ENCODE data around the gene NEURL2. TPM values are rescaled to one million over a fixed set of nuclear protein-coding genes. Genes with fewer than 3 reads are reported as not detected.
"Not testable (repeated sequence)": the region's sequence is repeated elsewhere in the genome, so short reads cannot be mapped to it uniquely, and the experiment has no call there.

Gene NEURL2
- total RNA-seq, 1 donor from 2014 or later: 13.0 TPM

GRCh38 chr20:45909817-45910669, 19.0 kb upstream of the NEURL2 start:
- Histone ChIP-seq H3K36me3 (ENCODE audit: control insufficient read depth in 3 of 3, insufficient read depth in 3 of 3, low read length in 3 of 3) (peaks cover 0 to 3% (median 0%) of the 10 kb centered on the region in 3 donors), H3K9ac (ENCODE audit: low read depth in 1 of 3, low read length in 3 of 3) (no peak overlapping the region), H3K27ac (ENCODE audit: low read depth, low read length) (peak overlapping the region; percentile 18), H3K9me3 (ENCODE audit: control insufficient read depth in 3 of 3, low read length in 3 of 3) (no peaks in the 10 kb centered on the region), H3K27me3 (ENCODE audit: control insufficient read depth in 3 of 3, insufficient read depth in 3 of 3, low read length in 3 of 3) (peaks cover 0 to 15% (median 4%) of the 10 kb centered on the region in 3 donors), H3K4me3 (ENCODE audit: low read length in 3 of 3) (peak overlapping the region in 1 of 3 donors; percentile 49), H3K4me1 (ENCODE audit: control insufficient read depth in 3 of 3, insufficient read depth in 3 of 3, low read length in 3 of 3) (peaks cover 12 to 16% (median 15%) of the 10 kb centered on the region in 3 donors)

GRCh38 chr20:45909336-45909808, 18.4 kb upstream of the NEURL2 start:
- H3K4me1 ChIP-seq (ENCODE audit: control insufficient read depth in 3 of 3, insufficient read depth in 3 of 3, low read length in 3 of 3): peaks cover 12 to 16% (median 15%) of the 10 kb centered on the region in 3 donors
- H3K9ac ChIP-seq (ENCODE audit: low read depth in 1 of 3, low read length in 3 of 3): no peak overlapping the region
- H3K9me3 ChIP-seq (ENCODE audit: control insufficient read depth in 3 of 3, low read length in 3 of 3): no peaks in the 10 kb centered on the region
- H3K27ac ChIP-seq (ENCODE audit: low read depth, low read length): no peak overlapping the region
- peaks cover 0 to 7% (median 3%) of the 10 kb centered on the region in 3 donors for H3K36me3 ChIP-seq (ENCODE audit: control insufficient read depth in 3 of 3, insufficient read depth in 3 of 3, low read length in 3 of 3)
- H3K27me3 ChIP-seq (ENCODE audit: control insufficient read depth in 3 of 3, insufficient read depth in 3 of 3, low read length in 3 of 3): peaks cover 0 to 15% (median 4%) of the 10 kb centered on the region in 3 donors
- H3K4me3 ChIP-seq (ENCODE audit: low read length in 3 of 3): no peak overlapping the region

- Histone ChIP-seq H3K4me1 (ENCODE audit: control insufficient read depth in 3 of 3, insufficient read depth in 3 of 3, low read length in 3 of 3) (peaks cover 12 to 16% (median 15%) of the 10 kb centered on the region in 3 donors), H3K4me3 (ENCODE audit: low read length in 3 of 3) (no peak overlapping the region), H3K9ac (ENCODE audit: low read depth in 1 of 3, low read length in 3 of 3) (no peak overlapping the region), H3K9me3 (ENCODE audit: control insufficient read depth in 3 of 3, low read length in 3 of 3) (no peaks in the 10 kb centered on the region), H3K36me3 (ENCODE audit: control insufficient read depth in 3 of 3, insufficient read depth in 3 of 3, low read length in 3 of 3) (peaks cover 0 to 7% (median 3%) of the 10 kb centered on the region in 3 donors), H3K27me3 (ENCODE audit: control insufficient read depth in 3 of 3, insufficient read depth in 3 of 3, low read length in 3 of 3) (peaks cover 0 to 15% (median 4%) of the 10 kb centered on the region in 3 donors), H3K27ac (ENCODE audit: low read depth, low read length) (no peak overlapping the region)
These were observed 17.1 kb upstream of the NEURL2 start for GRCh38 chr20:45908084-45908483.

- H3K4me1 ChIP-seq (ENCODE audit: control insufficient read depth in 3 of 3, insufficient read depth in 3 of 3, low read length in 3 of 3): peaks cover 10 to 14% (median 13%) of the 10 kb centered on the region in 3 donors
- H3K36me3 ChIP-seq (ENCODE audit: control insufficient read depth in 3 of 3, insufficient read depth in 3 of 3, low read length in 3 of 3): peaks cover 0 to 7% (median 3%) of the 10 kb centered on the region in 3 donors
- peaks cover 0 to 12% (median 4%) of the 10 kb centered on the region in 3 donors for H3K27me3 ChIP-seq (ENCODE audit: control insufficient read depth in 3 of 3, insufficient read depth in 3 of 3, low read length in 3 of 3)
- no peaks in the 10 kb centered on the region for H3K9me3 ChIP-seq (ENCODE audit: control insufficient read depth in 3 of 3, low read length in 3 of 3)
- H3K4me3 ChIP-seq (ENCODE audit: low read length in 3 of 3): no peak overlapping the region
- no peak overlapping the region for H3K27ac ChIP-seq (ENCODE audit: low read depth, low read length)
- no peak overlapping the region for H3K9ac ChIP-seq (ENCODE audit: low read depth in 1 of 3, low read length in 3 of 3)
These were observed 16.4 kb upstream of the NEURL2 start for GRCh38 chr20:45907219-45907948.

GRCh38 chr20:45905505-45906079, 14.6 kb upstream of the NEURL2 start:
- no peaks in the 10 kb centered on the region for H3K27me3 ChIP-seq (ENCODE audit: control insufficient read depth in 3 of 3, insufficient read depth in 3 of 3, low read length in 3 of 3)
- H3K4me1 ChIP-seq (ENCODE audit: control insufficient read depth in 3 of 3, insufficient read depth in 3 of 3, low read length in 3 of 3): peaks cover 0 to 2% (median 0%) of the 10 kb centered on the region in 3 donors
- H3K9me3 ChIP-seq (ENCODE audit: control insufficient read depth in 3 of 3, low read length in 3 of 3): no peaks in the 10 kb centered on the region
- peaks cover 0 to 7% (median 3%) of the 10 kb centered on the region in 3 donors for H3K36me3 ChIP-seq (ENCODE audit: control insufficient read depth in 3 of 3, insufficient read depth in 3 of 3, low read length in 3 of 3)
- no peak overlapping the region for H3K9ac ChIP-seq (ENCODE audit: low read depth in 1 of 3, low read length in 3 of 3)
- H3K4me3 ChIP-seq (ENCODE audit: low read length in 3 of 3): no peak overlapping the region
- H3K27ac ChIP-seq (ENCODE audit: low read depth, low read length): no peak overlapping the region

GRCh38 chr20:45904583-45905504, 13.8 kb upstream of the NEURL2 start:
- Histone ChIP-seq H3K27ac (ENCODE audit: low read depth, low read length) (no peak overlapping the region), H3K36me3 (ENCODE audit: control insufficient read depth in 3 of 3, insufficient read depth in 3 of 3, low read length in 3 of 3) (peaks cover 0 to 7% (median 3%) of the 10 kb centered on the region in 3 donors), H3K4me1 (ENCODE audit: control insufficient read depth in 3 of 3, insufficient read depth in 3 of 3, low read length in 3 of 3) (peaks cover 0 to 2% (median 0%) of the 10 kb centered on the region in 3 donors), H3K9ac (ENCODE audit: low read depth in 1 of 3, low read length in 3 of 3) (no peak overlapping the region), H3K27me3 (ENCODE audit: control insufficient read depth in 3 of 3, insufficient read depth in 3 of 3, low read length in 3 of 3) (no peaks in the 10 kb centered on the region), H3K4me3 (ENCODE audit: low read length in 3 of 3) (no peak overlapping the region), H3K9me3 (ENCODE audit: control insufficient read depth in 3 of 3, low read length in 3 of 3) (no peaks in the 10 kb centered on the region)

- Histone ChIP-seq H3K27ac (ENCODE audit: low read depth, low read length) (no peak overlapping the region), H3K9ac (ENCODE audit: low read depth in 1 of 3, low read length in 3 of 3) (no peak overlapping the region), H3K36me3 (ENCODE audit: control insufficient read depth in 3 of 3, insufficient read depth in 3 of 3, low read length in 3 of 3) (peaks cover 20 to 26% (median 22%) of the 10 kb centered on the region in 3 donors), H3K4me1 (ENCODE audit: control insufficient read depth in 3 of 3, insufficient read depth in 3 of 3, low read length in 3 of 3) (no peaks in the 10 kb centered on the region), H3K27me3 (ENCODE audit: control insufficient read depth in 3 of 3, insufficient read depth in 3 of 3, low read length in 3 of 3) (no peaks in the 10 kb centered on the region), H3K4me3 (ENCODE audit: low read length in 3 of 3) (no peak overlapping the region), H3K9me3 (ENCODE audit: control insufficient read depth in 3 of 3, low read length in 3 of 3) (no peaks in the 10 kb centered on the region)
These were observed 11.2 kb upstream of the NEURL2 start for GRCh38 chr20:45902199-45902701.

GRCh38 chr20:45901332-45901731, 10.3 kb upstream of the NEURL2 start:
- not testable (repeated sequence) for H3K27me3 ChIP-seq (ENCODE audit: control insufficient read depth in 3 of 3, insufficient read depth in 3 of 3, low read length in 3 of 3); H3K9me3 ChIP-seq (ENCODE audit: control insufficient read depth in 3 of 3, low read length in 3 of 3); H3K4me3 ChIP-seq (ENCODE audit: low read length in 3 of 3); H3K9ac ChIP-seq (ENCODE audit: low read depth in 1 of 3, low read length in 3 of 3); H3K4me1 ChIP-seq (ENCODE audit: control insufficient read depth in 3 of 3, insufficient read depth in 3 of 3, low read length in 3 of 3); H3K27ac ChIP-seq (ENCODE audit: low read depth, low read length)
- peaks cover 28 to 34% (median 29%) of the 10 kb centered on the region in 3 donors for H3K36me3 ChIP-seq (ENCODE audit: control insufficient read depth in 3 of 3, insufficient read depth in 3 of 3, low read length in 3 of 3)

All from skeletal muscle tissue (tissue), 4 donors.